GM12874 (cell line): ENCODE measurements around the gene GID4.

Experiments
- TF ChIP-seq, protein P1 (sequence below): IDR thresholded peaks from 2 replicates; pipeline ENCODE4 v1.5.1; 2011; ENCODE audit warnings: low read depth, mild to moderate bottlenecking, control low read depth, low read length, moderate library complexity; ENCODE audit not compliant: insufficient read depth

GID4 gene

DNA sequence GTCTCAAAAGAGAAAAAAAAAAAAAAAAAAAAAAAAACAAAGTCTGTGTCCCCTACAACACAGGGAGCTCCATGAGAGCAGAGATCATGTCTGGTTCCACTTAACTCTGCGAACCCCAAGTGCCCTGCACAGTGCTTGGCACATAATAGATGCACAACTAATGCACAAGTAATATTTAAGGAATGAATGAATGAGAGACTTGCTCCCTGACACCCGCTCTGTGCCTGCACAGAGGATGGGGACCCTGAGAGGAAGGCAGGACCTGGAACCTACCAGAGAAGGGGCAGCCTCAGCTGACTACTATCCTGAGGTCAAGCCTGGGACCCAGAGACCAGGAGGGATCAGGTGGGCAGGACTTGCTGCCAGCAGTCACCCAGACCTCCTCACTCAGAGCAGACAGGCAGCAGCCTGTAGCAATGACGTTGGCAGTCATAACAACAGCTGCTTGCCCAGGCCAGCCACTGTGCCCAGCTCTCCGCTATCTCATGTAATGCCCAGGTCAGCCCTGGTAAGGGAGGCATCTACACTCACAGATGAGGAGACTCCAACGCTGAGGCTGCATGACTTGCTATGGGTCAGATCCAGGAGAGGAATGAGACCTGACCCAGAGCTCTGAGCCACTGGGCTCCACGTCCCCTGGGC is 72.2 kb downstream of the GID4 start:
- TF ChIP-seq, protein P1, sequence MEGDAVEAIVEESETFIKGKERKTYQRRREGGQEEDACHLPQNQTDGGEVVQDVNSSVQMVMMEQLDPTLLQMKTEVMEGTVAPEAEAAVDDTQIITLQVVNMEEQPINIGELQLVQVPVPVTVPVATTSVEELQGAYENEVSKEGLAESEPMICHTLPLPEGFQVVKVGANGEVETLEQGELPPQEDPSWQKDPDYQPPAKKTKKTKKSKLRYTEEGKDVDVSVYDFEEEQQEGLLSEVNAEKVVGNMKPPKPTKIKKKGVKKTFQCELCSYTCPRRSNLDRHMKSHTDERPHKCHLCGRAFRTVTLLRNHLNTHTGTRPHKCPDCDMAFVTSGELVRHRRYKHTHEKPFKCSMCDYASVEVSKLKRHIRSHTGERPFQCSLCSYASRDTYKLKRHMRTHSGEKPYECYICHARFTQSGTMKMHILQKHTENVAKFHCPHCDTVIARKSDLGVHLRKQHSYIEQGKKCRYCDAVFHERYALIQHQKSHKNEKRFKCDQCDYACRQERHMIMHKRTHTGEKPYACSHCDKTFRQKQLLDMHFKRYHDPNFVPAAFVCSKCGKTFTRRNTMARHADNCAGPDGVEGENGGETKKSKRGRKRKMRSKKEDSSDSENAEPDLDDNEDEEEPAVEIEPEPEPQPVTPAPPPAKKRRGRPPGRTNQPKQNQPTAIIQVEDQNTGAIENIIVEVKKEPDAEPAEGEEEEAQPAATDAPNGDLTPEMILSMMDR = no peak

DNA sequence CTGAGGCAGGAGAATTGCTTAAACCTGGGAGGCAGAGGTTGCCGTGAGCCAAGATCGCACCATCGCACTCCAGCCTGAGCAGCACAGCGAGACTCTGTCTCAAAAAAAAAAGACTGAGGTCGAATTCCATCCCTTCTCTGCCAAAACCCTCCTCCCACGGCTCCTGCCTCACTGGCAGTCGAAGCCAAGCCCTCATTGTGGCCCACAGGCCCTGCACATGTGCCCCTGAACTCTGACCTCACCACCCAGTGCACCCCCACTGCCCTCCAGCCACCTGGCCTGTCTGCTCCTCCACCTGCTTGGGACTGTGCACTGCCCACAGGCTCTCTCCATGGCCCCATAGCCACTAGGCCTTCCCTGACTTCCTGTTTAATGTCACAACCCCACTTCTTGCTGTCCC is 76.3 kb downstream of the GID4 start:
- TF ChIP-seq, protein P1 = no peak

DNA sequence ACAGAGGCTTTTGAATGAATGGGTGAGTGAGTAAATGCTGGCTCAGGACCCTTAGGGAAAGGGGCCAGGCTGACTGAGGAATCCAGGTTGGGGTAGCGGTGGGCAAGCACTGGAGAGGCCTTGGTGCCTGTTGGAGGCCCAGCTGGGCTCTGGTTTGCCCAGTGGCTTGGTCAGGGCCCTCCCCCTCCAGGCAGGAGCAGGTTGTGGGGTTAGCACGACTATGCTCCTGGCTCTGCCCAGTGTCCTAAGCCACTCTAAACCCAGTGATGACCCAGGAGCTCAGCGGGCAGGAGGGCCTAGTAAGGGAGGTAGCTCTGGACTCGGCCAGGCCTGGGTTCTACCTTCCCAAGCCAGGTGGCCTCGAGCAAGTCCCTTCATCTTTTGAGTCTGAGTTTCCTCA is 76.9 kb downstream of the GID4 start:
- TF ChIP-seq, protein P1 = no peak

DNA sequence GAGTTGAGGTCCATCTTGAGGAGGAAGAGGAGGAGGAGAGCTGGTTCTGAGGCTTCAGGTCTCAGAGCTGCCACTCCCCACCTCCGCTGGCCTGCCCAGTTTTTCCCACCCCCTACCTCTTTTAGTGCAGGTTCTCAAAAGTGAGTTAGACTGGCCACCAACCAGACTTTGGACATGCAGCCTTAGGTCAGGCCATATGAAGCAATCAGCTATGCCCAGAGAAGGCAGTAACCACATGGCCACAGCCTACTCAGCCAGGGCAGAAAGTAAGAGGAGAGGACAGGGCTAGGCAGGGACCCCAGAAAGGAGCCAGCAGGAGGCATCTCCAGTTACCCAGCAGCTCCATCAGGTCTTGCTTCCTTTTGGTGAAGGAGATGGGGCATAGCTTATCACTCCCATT is 78.3 kb downstream of the GID4 start:
- TF ChIP-seq, protein P1 = no peak
